Endodermal cell (in vitro differentiated cells): ENCODE results near the gene TMEM126B. TPM values are rescaled to one million over a fixed set of nuclear protein-coding genes. Genes with fewer than 3 reads are reported as not detected.
A peak's percentile ranks its signal among the peaks of the same experiment; 100 is the strongest.

Source experiments
- DNase-seq: peaks from one replicate; pipeline ENCODE4 v3.0.0-alpha.2; 2017
- H3K27ac ChIP-seq: 2 replicates; pipeline ENCODE4 v1.5.1; 2013; ENCODE audit warnings: mild to moderate bottlenecking, low read depth, low read length, moderate library complexity
- H3K27me3 ChIP-seq: 2 replicates; pipeline ENCODE4 v1.6.1; 2013; ENCODE audit warnings: mild to moderate bottlenecking, low read length, moderate library complexity; ENCODE audit not compliant: insufficient read depth, control insufficient read depth, poor library complexity, severe bottlenecking
- H3K36me3 ChIP-seq: 2 replicates; pipeline ENCODE4 v1.7.0; 2013; ENCODE audit warnings: mild to moderate bottlenecking, low read length, moderate library complexity; ENCODE audit not compliant: control insufficient read depth, insufficient read depth
- H3K4me1 ChIP-seq: one replicate; pipeline ENCODE4 v1.7.0; 2013; ENCODE audit warnings: low read length; ENCODE audit not compliant: control insufficient read depth, insufficient read depth
- H3K4me3 ChIP-seq: 2 replicates; pipeline ENCODE4 v1.5.1; 2013; ENCODE audit warnings: mild to moderate bottlenecking, low read length, moderate library complexity
- H3K9ac ChIP-seq: 2 replicates; pipeline ENCODE4 v1.6.1; 2013; ENCODE audit warnings: mild to moderate bottlenecking, low read length, moderate library complexity; ENCODE audit not compliant: poor library complexity, severe bottlenecking; ENCODE audit errors: extremely low read depth
- H3K9me3 ChIP-seq: 2 replicates; pipeline ENCODE4 v1.6.1; 2013; ENCODE audit warnings: mild to moderate bottlenecking, low read length, moderate library complexity; ENCODE audit not compliant: control insufficient read depth
- H3K27ac Mint-ChIP-seq: 2 replicates; pipeline ENCODE4 v1.8.0; 2020; ENCODE audit warnings: mixed read lengths
- H3K27me3 Mint-ChIP-seq: 2 replicates; pipeline ENCODE4 v1.8.0; 2021; ENCODE audit warnings: mild to moderate bottlenecking, mixed read lengths; ENCODE audit not compliant: insufficient read depth
- H3K36me3 Mint-ChIP-seq: 2 replicates; pipeline ENCODE4 v1.8.0; 2020; ENCODE audit warnings: low read depth, mixed read lengths
- H3K4me1 Mint-ChIP-seq: 2 replicates; pipeline ENCODE4 v1.8.0; 2020; ENCODE audit warnings: mixed read lengths
- H3K4me3 Mint-ChIP-seq: 2 replicates; pipeline ENCODE4 v1.8.0; 2020; ENCODE audit warnings: mild to moderate bottlenecking, moderate library complexity, mixed read lengths
- H3K9me3 Mint-ChIP-seq: 2 replicates; pipeline ENCODE4 v1.8.0; 2020; ENCODE audit warnings: mild to moderate bottlenecking, mixed read lengths
- WGBS, 2 experiments: methylation state at CpG; one replicate each; pipeline versions ENCODE4 v1.1.5 to v1.1.7; 2013; ENCODE audit warnings: missing lambda C conversion rate in 2 of 2, mixed read lengths in 1 of 2; ENCODE audit not compliant: insufficient coverage in 1 of 2, insufficient read length in 1 of 2; 5-methylcytosine and 5-hydroxymethylcytosine counted together
- total RNA-seq, 2 donors: library from RNA; stranded (reverse); fragmentation: NEBNext Ultra II Directional in 1 of 2; extraction: Animal tissue kit (Norgen Biotek cat#: 25700) in 1 of 2; gene quantifications; 2 replicates in 1 of 2; 3 replicates in 1 of 2; pipeline ENCODE4 v1.2.1, GENCODE V29; 2021
- TF ChIP-seq, protein P1 (sequence below): fragments of 200-600 bp; sonication (generic); conservative IDR thresholded peaks from 2 replicates; pipeline ENCODE4 v1.5.0; 2021; ENCODE audit warnings: antibody characterized with exemption, mild to moderate bottlenecking

The TMEM126B gene
- total RNA-seq, 2 donors from 2014 or later: 56.4 to 57.3 TPM

DNA sequence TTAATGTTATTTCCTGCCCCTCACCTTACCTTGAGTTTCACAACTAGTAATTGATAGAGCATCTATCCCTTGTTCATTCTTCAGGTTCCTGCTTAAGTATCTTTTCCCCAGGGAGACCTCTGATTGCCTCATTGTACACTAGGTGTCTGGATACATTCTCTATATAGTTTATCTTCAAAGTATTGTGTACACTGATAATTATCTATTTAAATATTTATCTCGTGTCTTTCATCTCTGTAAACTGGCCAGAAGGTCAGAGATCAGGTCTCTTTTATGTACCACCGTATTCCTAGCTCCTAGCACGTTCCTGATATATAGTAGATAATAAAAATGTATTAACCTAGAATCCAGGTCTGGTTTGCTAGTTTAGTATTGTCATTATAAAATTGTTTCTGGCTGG lies 6.4 kb downstream of the TMEM126B start:
- no peaks in the 10 kb centered on the region for H3K9me3 Mint-ChIP-seq
- WGBS, 2 experiments: 100% methylated on average over 3 of the region's 3 CpGs; no CpG with 5 or more reads in 1 of the 2 experiments

DNA sequence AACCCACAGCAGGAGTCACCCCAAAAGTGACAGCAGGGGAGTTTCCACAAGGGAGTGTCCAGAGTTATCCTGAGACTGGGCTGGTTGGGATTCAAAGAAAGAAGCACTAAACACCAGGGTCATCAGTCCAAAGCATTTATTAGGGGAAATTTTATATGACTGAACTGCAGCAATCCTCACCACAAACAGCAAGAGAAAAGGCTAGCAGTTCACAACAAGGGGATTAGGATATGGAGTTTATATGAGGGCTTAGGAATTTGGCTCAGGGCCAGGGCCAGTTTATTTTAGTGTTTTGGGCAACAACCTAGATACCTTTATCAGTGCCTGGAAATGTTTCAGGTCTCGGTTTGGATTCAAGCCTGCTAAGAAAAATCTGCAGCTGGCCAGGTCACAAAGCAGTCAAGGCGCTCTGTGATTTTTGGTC lies 14.8 kb downstream of the TMEM126B start:
- Histone ChIP-seq H3K27me3 (no peaks in the 10 kb centered on the region), H3K9ac (no peak overlapping the region), H3K36me3 (peaks cover 10% of the 10 kb centered on the region), H3K27ac (no peak overlapping the region), H3K4me1 (no peaks in the 10 kb centered on the region), H3K9me3 (no peaks in the 10 kb centered on the region), H3K4me3 (no peak overlapping the region)
- H3K36me3 Mint-ChIP-seq: no peaks in the 10 kb centered on the region
- H3K4me1 Mint-ChIP-seq: peaks cover 8% of the 10 kb centered on the region
- H3K9me3 Mint-ChIP-seq: no peaks in the 10 kb centered on the region
- TF ChIP-seq, protein P1, sequence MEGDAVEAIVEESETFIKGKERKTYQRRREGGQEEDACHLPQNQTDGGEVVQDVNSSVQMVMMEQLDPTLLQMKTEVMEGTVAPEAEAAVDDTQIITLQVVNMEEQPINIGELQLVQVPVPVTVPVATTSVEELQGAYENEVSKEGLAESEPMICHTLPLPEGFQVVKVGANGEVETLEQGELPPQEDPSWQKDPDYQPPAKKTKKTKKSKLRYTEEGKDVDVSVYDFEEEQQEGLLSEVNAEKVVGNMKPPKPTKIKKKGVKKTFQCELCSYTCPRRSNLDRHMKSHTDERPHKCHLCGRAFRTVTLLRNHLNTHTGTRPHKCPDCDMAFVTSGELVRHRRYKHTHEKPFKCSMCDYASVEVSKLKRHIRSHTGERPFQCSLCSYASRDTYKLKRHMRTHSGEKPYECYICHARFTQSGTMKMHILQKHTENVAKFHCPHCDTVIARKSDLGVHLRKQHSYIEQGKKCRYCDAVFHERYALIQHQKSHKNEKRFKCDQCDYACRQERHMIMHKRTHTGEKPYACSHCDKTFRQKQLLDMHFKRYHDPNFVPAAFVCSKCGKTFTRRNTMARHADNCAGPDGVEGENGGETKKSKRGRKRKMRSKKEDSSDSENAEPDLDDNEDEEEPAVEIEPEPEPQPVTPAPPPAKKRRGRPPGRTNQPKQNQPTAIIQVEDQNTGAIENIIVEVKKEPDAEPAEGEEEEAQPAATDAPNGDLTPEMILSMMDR: no peak
- 88 to 93% methylated on average over 2 of the region's 2 CpGs for WGBS, 2 experiments
- H3K27me3 Mint-ChIP-seq: peaks cover 2% of the 10 kb centered on the region
- H3K27ac Mint-ChIP-seq: peak overlapping the region; percentile 23
- no peak overlapping the region for H3K4me3 Mint-ChIP-seq
- no peak for DNase-seq

More for the DNA sequence above, 6.4 kb downstream of the TMEM126B start:
- Mint-ChIP-seq H3K4me1 (no peaks in the 10 kb centered on the region), H3K27me3 (no peaks in the 10 kb centered on the region), H3K27ac (no peak overlapping the region), H3K36me3 (peaks cover 45% of the 10 kb centered on the region), H3K4me3 (no peak overlapping the region)
- H3K27me3 ChIP-seq: no peaks in the 10 kb centered on the region
- H3K9me3 ChIP-seq: no peaks in the 10 kb centered on the region
- no peak for DNase-seq
- H3K36me3 ChIP-seq: peaks cover 46% of the 10 kb centered on the region
- H3K4me1 ChIP-seq: peaks cover 3% of the 10 kb centered on the region
- no peak overlapping the region for H3K9ac ChIP-seq
- TF ChIP-seq, protein P1: no peak
- no peak overlapping the region for H3K4me3 ChIP-seq
- no peak overlapping the region for H3K27ac ChIP-seq

DNA sequence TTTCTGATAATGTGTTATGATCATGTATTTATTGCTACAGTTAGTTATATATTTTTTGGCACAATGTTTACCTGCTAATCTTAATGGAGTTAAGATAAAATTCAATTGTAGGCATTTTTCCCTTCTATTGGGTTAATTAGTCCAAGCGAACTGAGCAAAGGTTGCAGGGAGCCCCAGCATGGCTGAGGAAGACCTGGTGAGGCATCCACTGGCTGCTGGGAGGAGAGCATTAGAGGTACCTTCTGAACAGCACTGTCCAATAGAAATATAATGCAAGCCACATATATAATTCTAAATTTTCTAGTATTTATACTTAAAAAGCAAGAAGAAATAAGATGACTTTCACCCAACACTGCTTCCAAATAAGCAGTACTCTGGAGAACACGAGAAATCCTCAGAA lies 18.7 kb downstream of the TMEM126B start:
- H3K36me3 Mint-ChIP-seq: no peaks in the 10 kb centered on the region
- H3K27ac Mint-ChIP-seq: peak overlapping the region; percentile 98
- Histone ChIP-seq H3K27me3 (no peaks in the 10 kb centered on the region), H3K4me3 (peak overlapping the region; percentile 99), H3K27ac (no peak overlapping the region), H3K4me1 (peaks cover 4% of the 10 kb centered on the region), H3K36me3 (peaks cover 6% of the 10 kb centered on the region), H3K9me3 (no peaks in the 10 kb centered on the region), H3K9ac (peak overlapping the region; percentile 90)
- TF ChIP-seq, protein P1: no peak
- H3K27me3 Mint-ChIP-seq: peaks cover 2% of the 10 kb centered on the region
- peak overlapping the region; percentile 92 for H3K4me3 Mint-ChIP-seq
- WGBS, 2 experiments: 77 to 90% methylated on average over 2 of the region's 2 CpGs
- no peak for DNase-seq
- H3K4me1 Mint-ChIP-seq: peaks cover 22% of the 10 kb centered on the region
- H3K9me3 Mint-ChIP-seq: no peaks in the 10 kb centered on the region
